ENCODE data around the gene ARHGEF12.

The ARHGEF12 gene

GRCh38 chr11:120316880-120317688 is 19.1 kb upstream of the ARHGEF12 start:
- Histone ChIP-seq H3K4me3 (ENCODE audit: insufficient read depth, low read depth, low read length, poor library complexity, severe bottlenecking) (no peak overlapping the region), H3K4me1 (ENCODE audit: control insufficient read depth, insufficient read depth, low read length, poor library complexity, severe bottlenecking) (no peaks in the 10 kb centered on the region), H3K9me3 (ENCODE audit: control insufficient read depth, low read length) (no peaks in the 10 kb centered on the region), H3K27me3 (replicated peaks; ENCODE audit: control insufficient read depth, insufficient read depth, low read length, poor library complexity, severe bottlenecking) (no peaks in the 10 kb centered on the region), H3K36me3 (ENCODE audit: control insufficient read depth, insufficient read depth, low read length) (no peaks in the 10 kb centered on the region), H3K27ac (ENCODE audit: insufficient read depth, low read length, poor library complexity, severe bottlenecking) (no peak overlapping the region)
- DNase-seq, result no peak

DNA sequence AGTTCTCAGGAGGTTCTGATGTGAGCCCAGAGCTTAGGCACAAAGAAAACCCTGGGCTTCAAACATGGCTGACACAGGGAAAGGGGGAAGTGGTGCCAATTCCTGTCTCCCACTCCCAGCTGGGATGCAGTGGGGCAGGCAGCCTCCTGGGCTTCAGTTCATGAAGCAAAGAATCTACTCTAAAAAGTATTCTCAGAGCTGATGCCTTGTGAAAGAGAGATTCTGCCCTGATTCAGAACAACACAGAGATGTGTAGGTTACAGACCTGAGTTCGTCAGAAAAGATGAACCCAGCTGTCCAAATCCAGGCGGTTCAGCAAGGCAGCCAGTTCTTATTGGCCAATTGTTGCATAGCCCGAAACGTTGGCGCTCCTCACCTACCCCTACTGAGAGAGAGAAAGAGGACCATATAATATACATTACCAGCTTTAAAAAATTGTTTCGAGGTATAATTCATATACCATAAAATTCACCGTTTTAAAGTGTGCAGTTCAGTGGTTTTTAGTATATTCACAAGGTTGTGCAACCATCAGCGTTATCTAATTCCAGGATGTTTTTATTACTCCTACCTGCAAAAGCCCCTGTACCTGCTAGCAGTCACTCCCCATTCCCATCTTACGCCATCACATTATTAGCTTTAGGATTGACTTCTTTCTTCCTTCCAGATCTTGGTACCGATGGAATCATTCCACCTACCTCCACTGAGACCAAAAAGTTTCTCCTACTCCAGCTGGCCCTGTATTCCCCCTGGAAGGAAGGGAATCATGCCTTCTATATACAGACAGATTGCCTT is 18.3 kb upstream of the ARHGEF12 start:
- Histone ChIP-seq H3K4me3 (ENCODE audit: insufficient read depth, low read depth, low read length, poor library complexity, severe bottlenecking) (no peak overlapping the region), H3K36me3 (ENCODE audit: control insufficient read depth, insufficient read depth, low read length) (no peaks in the 10 kb centered on the region), H3K27ac (ENCODE audit: insufficient read depth, low read length, poor library complexity, severe bottlenecking) (no peak overlapping the region), H3K27me3 (replicated peaks; ENCODE audit: control insufficient read depth, insufficient read depth, low read length, poor library complexity, severe bottlenecking) (no peaks in the 10 kb centered on the region), H3K4me1 (ENCODE audit: control insufficient read depth, insufficient read depth, low read length, poor library complexity, severe bottlenecking) (no peaks in the 10 kb centered on the region), H3K9me3 (ENCODE audit: control insufficient read depth, low read length) (no peaks in the 10 kb centered on the region)
- DNase-seq, result no peak

- peaks cover under 1% of the 10 kb centered on the region for H3K27me3 ChIP-seq (replicated peaks; ENCODE audit: control insufficient read depth, insufficient read depth, low read length, poor library complexity, severe bottlenecking)
- no peak overlapping the region for H3K4me3 ChIP-seq (ENCODE audit: insufficient read depth, low read depth, low read length, poor library complexity, severe bottlenecking)
- no peaks in the 10 kb centered on the region for H3K36me3 ChIP-seq (ENCODE audit: control insufficient read depth, insufficient read depth, low read length)
- H3K27ac ChIP-seq (ENCODE audit: insufficient read depth, low read length, poor library complexity, severe bottlenecking), result no peak overlapping the region
- no peak for DNase-seq
- H3K9me3 ChIP-seq (ENCODE audit: control insufficient read depth, low read length), result no peaks in the 10 kb centered on the region
- no peaks in the 10 kb centered on the region for H3K4me1 ChIP-seq (ENCODE audit: control insufficient read depth, insufficient read depth, low read length, poor library complexity, severe bottlenecking)
Measured at GRCh38 chr11:120318906-120319305, 17.3 kb upstream of the ARHGEF12 start.

DNA sequence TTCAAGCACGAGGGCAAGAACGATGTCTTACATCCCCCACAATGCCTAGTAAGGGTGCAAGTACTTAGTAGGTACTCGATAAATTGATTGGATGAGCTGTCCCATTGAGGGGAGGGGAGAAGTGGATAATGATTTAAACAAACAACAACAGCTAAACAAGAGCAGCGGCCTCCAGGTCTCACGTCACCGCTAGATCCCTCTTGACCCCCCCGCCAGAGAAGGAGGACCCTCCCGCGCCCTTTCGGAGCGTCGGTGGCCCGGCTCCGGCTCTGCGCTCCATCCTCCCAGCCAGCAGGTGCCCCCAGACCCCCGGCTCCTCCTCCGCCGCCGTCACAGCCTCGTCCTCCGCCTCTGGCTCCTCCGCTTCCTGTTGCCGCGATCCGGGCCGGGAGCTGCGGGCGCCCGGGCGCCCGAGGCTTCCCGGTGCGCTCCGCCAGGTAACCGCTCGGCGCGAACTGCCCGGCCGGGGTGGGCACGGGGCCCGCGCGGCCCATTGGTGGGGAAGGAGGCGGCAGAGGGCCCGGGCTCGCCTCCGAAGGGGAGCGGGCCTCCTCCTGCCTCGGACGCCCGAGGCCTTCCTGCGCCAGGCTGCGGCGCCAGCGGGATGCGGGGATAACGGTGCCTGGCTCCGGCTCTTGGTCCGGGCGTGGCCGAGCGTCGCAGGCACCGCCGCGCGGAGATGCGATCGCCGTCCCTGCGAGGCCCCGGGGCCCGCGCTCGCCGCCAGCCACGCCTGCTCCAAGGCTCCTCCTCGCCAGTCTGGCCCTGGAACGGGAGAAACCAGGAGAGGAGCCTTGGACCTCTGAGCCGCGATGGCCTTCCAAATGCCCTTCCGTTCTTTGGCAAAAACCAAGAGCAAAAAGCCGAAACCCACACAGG is 11.0 kb upstream of the ARHGEF12 start, which contains the start of gene TLCD5:
Gene TLCD5, plus strand, starts transcription at position 368 of the 879 bp plus-strand sequence. CDS start 2,143 bp downstream, outside the sequence.
- H3K4me3 ChIP-seq (ENCODE audit: insufficient read depth, low read depth, low read length, poor library complexity, severe bottlenecking), result peak within 1 kb of the TSS; percentile 41
- no peak within 1 kb of the TSS for H3K27ac ChIP-seq (ENCODE audit: insufficient read depth, low read length, poor library complexity, severe bottlenecking)

GRCh38 chr11:120326228-120326627 is 10.0 kb upstream of the ARHGEF12 start:
- no peak for DNase-seq
- no peak overlapping the region for H3K27ac ChIP-seq (ENCODE audit: insufficient read depth, low read length, poor library complexity, severe bottlenecking)
- H3K4me3 ChIP-seq (ENCODE audit: insufficient read depth, low read depth, low read length, poor library complexity, severe bottlenecking), result no peak overlapping the region

More for the DNA sequence above, 11.0 kb upstream of the ARHGEF12 start, which contains the start of gene TLCD5:
- Histone ChIP-seq H3K9me3 (ENCODE audit: control insufficient read depth, low read length) (no peaks in the 10 kb centered on the region), H3K27me3 (replicated peaks; ENCODE audit: control insufficient read depth, insufficient read depth, low read length, poor library complexity, severe bottlenecking) (peaks cover 15% of the 10 kb centered on the region), H3K36me3 (ENCODE audit: control insufficient read depth, insufficient read depth, low read length) (no peaks in the 10 kb centered on the region), H3K4me1 (ENCODE audit: control insufficient read depth, insufficient read depth, low read length, poor library complexity, severe bottlenecking) (peaks cover 13% of the 10 kb centered on the region)
- DNase-seq, result peak in 2 of 3 donors; percentile 10 to 26

GRCh38 chr11:120326845-120327281 is 9.3 kb upstream of the ARHGEF12 start:
- DNase-seq, result no peak
- H3K27me3 ChIP-seq (replicated peaks; ENCODE audit: control insufficient read depth, insufficient read depth, low read length, poor library complexity, severe bottlenecking), result peaks cover 15% of the 10 kb centered on the region
- H3K27ac ChIP-seq (ENCODE audit: insufficient read depth, low read length, poor library complexity, severe bottlenecking), result no peak overlapping the region
- peaks cover 13% of the 10 kb centered on the region for H3K4me1 ChIP-seq (ENCODE audit: control insufficient read depth, insufficient read depth, low read length, poor library complexity, severe bottlenecking)
- no peak overlapping the region for H3K4me3 ChIP-seq (ENCODE audit: insufficient read depth, low read depth, low read length, poor library complexity, severe bottlenecking)
- H3K9me3 ChIP-seq (ENCODE audit: control insufficient read depth, low read length), result no peaks in the 10 kb centered on the region
- H3K36me3 ChIP-seq (ENCODE audit: control insufficient read depth, insufficient read depth, low read length), result no peaks in the 10 kb centered on the region

More at GRCh38 chr11:120326228-120326627, 10.0 kb upstream of the ARHGEF12 start:
- peaks cover 15% of the 10 kb centered on the region for H3K27me3 ChIP-seq (replicated peaks; ENCODE audit: control insufficient read depth, insufficient read depth, low read length, poor library complexity, severe bottlenecking)
- H3K9me3 ChIP-seq (ENCODE audit: control insufficient read depth, low read length), result no peaks in the 10 kb centered on the region
- no peaks in the 10 kb centered on the region for H3K36me3 ChIP-seq (ENCODE audit: control insufficient read depth, insufficient read depth, low read length)
- H3K4me1 ChIP-seq (ENCODE audit: control insufficient read depth, insufficient read depth, low read length, poor library complexity, severe bottlenecking), result peaks cover 13% of the 10 kb centered on the region

GRCh38 chr11:120327311-120327710 is 8.9 kb upstream of the ARHGEF12 start:
- no peaks in the 10 kb centered on the region for H3K36me3 ChIP-seq (ENCODE audit: control insufficient read depth, insufficient read depth, low read length)
- H3K9me3 ChIP-seq (ENCODE audit: control insufficient read depth, low read length), result no peaks in the 10 kb centered on the region
- peaks cover 13% of the 10 kb centered on the region for H3K4me1 ChIP-seq (ENCODE audit: control insufficient read depth, insufficient read depth, low read length, poor library complexity, severe bottlenecking)
- peaks cover 15% of the 10 kb centered on the region for H3K27me3 ChIP-seq (replicated peaks; ENCODE audit: control insufficient read depth, insufficient read depth, low read length, poor library complexity, severe bottlenecking)
- H3K27ac ChIP-seq (ENCODE audit: insufficient read depth, low read length, poor library complexity, severe bottlenecking), result no peak overlapping the region
- DNase-seq, result no peak
- H3K4me3 ChIP-seq (ENCODE audit: insufficient read depth, low read depth, low read length, poor library complexity, severe bottlenecking), result no peak overlapping the region

GRCh38 chr11:120329556-120329955 is 6.7 kb upstream of the ARHGEF12 start:
- Histone ChIP-seq H3K4me3 (ENCODE audit: insufficient read depth, low read depth, low read length, poor library complexity, severe bottlenecking) (no peak overlapping the region), H3K36me3 (ENCODE audit: control insufficient read depth, insufficient read depth, low read length) (no peaks in the 10 kb centered on the region), H3K27me3 (replicated peaks; ENCODE audit: control insufficient read depth, insufficient read depth, low read length, poor library complexity, severe bottlenecking) (peaks cover 8% of the 10 kb centered on the region), H3K27ac (ENCODE audit: insufficient read depth, low read length, poor library complexity, severe bottlenecking) (no peak overlapping the region), H3K4me1 (ENCODE audit: control insufficient read depth, insufficient read depth, low read length, poor library complexity, severe bottlenecking) (peaks cover 13% of the 10 kb centered on the region), H3K9me3 (ENCODE audit: control insufficient read depth, low read length) (no peaks in the 10 kb centered on the region)
- DNase-seq, result no peak

GRCh38 chr11:120330045-120330444 is 6.2 kb upstream of the ARHGEF12 start:
- H3K27ac ChIP-seq (ENCODE audit: insufficient read depth, low read length, poor library complexity, severe bottlenecking), result no peak overlapping the region
- no peak overlapping the region for H3K4me3 ChIP-seq (ENCODE audit: insufficient read depth, low read depth, low read length, poor library complexity, severe bottlenecking)
- H3K36me3 ChIP-seq (ENCODE audit: control insufficient read depth, insufficient read depth, low read length), result no peaks in the 10 kb centered on the region
- H3K4me1 ChIP-seq (ENCODE audit: control insufficient read depth, insufficient read depth, low read length, poor library complexity, severe bottlenecking), result peaks cover 11% of the 10 kb centered on the region
- DNase-seq, result no peak
- peaks cover 4% of the 10 kb centered on the region for H3K27me3 ChIP-seq (replicated peaks; ENCODE audit: control insufficient read depth, insufficient read depth, low read length, poor library complexity, severe bottlenecking)
- no peaks in the 10 kb centered on the region for H3K9me3 ChIP-seq (ENCODE audit: control insufficient read depth, low read length)
